NCI-H2029 treated with DMSO at 0.1 percent for 48 hours (cell line): Measurements from ENCODE around the gene PHF2.

ENCODE experiments used
- DNase-seq: peaks from one replicate; lab custom pipeline; 2025; lab: John Stamatoyannopoulos, UW

PHF2 gene

GRCh38 chr9:93630806-93631411, 54.5 kb downstream of the PHF2 start:
- DNase-seq, result no peak

DNA sequence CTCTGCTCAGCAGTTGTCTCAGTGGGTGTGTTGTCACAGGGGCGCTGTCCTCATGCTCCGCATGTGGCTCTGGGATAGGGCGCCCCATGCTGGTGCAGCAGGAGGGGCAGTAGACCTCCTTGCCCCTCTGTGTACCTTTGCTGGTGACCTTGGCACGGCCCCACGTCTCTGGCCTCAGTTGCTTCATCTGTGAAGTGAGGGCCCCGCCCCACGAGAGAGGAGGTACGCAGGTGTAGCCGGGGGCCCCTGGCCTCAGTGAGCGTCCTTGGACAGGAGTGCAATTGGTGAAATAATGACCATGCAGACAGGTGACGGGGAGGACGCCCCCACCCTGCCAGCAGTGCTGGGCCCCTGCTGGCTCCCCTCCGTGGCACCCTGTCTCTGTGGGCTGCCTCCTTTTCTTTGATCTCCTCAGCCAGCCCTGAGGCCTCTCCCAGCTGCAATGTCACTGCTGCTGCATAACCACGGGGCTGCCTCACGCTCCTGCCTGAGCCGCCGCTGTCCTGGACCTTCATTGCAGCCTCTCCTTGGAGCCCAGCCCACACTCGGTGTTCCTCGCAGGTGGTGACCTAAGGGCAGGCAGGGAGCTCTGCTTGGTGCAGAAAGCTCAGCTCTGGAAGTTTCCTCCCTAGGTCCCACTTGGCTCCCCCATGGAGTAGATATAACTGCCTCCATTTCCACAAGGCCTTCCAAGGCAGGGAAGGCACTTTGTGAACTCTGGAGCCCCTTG, 57.3 kb downstream of the PHF2 start:
- DNase-seq, result no peak

GRCh38 chr9:93634311-93635185, 58.2 kb downstream of the PHF2 start:
- DNase-seq, result no peak

DNA sequence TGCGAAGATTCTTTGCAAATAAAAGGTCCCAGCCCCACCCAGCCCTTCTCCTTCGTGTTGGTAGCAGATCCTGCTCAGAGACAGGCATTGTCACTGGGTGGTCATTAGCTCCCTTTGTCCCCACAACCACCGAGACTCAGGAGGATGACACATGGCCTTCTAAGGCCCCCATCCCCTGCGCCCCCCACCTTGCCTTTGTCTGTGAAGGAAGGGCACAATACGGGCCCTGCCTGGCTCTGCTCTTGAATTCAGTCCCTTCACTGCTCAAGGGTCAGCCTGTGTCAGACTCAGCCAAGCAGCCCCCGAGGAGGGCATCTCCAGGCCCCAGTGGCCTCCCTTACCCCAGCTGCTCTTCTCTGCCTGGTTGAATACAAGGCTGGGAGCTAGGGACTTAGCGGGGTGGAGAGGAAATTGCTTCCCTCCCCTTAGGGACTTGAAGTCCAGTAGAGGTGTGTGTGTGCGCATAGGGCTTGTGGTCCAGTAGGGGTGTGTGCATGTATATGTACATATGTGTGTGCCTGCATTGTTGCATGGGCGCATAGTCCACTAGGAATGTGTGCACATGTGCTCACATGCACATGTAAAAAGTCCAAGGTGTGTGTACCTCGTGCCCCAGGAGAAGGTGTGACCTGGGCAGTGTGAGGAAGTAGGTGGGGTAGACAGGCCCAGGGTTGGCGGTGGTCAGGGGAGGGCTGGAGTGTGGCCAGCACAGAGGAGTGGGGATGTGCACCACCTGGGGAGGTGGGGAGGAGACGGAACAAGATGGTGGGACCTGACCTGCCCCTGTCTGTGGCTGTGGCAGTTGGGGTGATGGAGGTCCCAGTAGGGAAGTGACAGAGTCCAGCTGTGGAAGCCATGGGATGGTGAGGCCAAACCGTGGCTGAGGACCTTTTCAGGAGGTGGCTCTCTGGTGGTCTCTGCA, 59.1 kb downstream of the PHF2 start:
- no peak for DNase-seq

DNA sequence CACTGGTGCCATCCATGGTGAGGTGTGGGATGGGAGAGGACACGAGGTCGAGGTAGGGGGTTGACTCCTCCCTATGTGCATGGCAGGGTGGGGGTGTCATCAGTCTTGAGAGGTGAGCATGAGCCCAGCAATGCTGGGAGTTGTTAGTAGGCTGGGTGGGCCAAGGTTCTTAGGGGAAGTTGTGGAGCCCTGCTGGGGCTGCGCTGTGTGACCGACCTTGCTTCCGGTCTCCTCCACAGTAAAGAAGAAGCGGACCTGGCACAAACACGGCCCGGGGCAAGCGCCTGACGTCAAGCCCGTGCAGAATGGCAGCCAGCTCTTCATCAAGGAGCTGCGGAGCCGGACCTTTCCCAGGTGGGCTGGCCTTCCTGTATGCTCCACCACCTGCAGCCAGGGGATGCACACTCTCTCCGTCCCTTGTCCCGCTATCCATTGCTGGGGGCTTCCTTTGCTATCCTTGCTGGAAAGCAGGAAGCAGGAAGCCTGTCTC, 59.8 kb downstream of the PHF2 start:
- no peak for DNase-seq

DNA sequence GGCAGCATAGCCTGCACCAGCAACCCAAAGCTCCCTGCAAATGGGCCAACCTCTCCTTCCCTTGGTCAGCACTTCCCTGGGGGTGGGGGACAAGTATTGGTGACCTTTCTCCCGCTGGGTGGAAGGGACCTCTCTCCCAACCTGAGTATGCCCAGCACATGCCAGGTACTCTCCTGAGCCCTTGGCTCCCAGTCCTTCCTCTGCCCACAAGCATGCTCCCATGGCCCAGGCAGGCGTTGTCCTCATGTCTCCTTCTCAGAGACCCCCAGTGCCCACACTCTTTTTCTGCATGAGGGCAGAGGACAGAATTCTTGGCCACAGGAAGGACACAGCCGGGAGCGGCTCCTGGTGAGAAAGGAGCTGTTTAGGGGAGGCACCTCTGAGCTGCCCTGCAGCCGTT, 60.3 kb downstream of the PHF2 start:
- DNase-seq, result no peak

DNA sequence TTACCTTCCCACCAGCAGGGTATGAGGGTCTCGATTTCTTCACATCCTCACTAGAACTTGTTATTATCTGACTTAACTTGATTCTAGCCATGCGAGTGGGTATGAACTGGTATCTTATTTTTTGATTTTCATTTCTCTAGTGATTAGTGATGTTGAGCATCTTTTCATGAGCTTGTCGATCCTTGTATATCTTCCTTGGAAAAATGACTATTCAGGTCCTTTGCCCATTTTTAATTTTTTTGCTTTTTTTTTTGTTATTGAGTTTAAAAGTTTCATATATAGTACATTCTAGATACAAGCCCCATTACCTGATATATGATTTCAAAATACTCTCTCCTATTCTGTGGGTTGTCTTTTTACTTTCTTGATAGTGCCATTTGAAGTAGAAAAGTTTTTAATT, 61.5 kb downstream of the PHF2 start:
- DNase-seq, result no peak

DNA sequence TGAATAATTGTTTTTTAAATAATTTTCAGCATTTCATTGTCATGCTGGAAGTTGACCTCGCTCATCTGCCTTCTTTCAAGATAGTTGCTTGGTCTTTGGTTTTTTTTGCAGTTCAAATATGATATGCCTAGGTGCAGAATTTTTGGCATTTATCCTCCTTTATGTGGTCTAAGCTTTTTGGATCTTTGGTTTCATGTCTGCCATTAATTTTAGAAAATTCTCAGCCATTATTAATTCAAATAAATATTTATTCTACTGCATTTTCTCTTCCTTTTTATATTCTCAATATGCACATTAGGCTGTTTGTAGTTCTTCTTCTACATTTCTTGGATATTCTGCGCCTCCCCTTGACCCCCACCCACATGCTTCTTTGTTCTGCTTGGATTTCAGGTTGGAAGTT, 63.6 kb downstream of the PHF2 start:
- DNase-seq, result no peak

GRCh38 chr9:93642961-93643360, 66.6 kb downstream of the PHF2 start:
- DNase-seq, result no peak

GRCh38 chr9:93644397-93645088, 68.2 kb downstream of the PHF2 start:
- DNase-seq, result no peak

- DNase-seq, result no peak
Observed at GRCh38 chr9:93645149-93645889, 68.9 kb downstream of the PHF2 start.

- no peak for DNase-seq
Observed at GRCh38 chr9:93645921-93646639, 69.7 kb downstream of the PHF2 start.

DNA sequence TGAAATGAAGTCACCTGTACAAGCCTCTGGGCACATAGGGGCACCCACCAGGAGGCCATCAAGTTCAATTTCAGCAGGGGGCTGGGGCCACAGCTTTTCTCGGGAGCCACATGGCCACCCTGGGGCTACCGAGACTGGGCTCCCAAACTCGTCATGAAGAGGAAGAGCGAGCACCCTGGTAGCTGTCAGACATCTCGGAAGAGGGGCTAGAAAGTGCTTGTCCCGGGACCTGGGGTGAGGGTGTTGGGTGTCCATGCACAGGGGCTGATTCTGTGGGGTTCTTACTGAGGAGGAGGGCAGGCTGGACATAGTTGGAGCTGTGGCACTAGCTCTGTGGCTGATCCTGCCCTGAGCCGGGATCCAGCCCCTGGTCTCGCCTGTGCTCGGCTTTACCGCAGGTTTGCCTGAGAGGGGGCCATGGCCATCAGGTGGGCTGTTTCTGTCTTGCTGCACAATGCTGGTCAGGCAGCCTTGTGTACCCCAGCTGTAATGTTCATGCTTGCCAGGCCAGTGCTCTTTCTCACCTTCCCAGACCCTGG, 70.3 kb downstream of the PHF2 start:
- DNase-seq, result no peak

DNA sequence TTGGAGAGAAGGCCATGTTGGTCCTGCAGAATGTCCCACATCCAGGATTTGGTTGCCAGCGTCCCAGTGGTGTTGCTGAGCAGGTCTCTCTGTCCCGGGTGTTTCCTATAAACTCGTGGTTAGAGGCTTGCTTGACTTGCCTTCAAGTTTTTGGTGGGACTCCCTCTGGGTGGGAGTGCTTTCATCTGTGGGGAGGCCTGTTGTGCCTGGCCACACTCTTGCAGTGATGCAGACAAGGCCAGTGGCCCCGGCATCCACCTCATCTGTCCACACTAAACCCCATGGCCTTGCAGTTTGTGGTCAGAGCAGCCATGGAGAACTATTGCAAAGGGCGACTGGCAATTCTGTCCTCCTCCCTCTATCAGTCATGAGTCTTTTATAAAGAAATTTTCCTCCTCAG, 71.8 kb downstream of the PHF2 start:
- DNase-seq, result no peak

DNA sequence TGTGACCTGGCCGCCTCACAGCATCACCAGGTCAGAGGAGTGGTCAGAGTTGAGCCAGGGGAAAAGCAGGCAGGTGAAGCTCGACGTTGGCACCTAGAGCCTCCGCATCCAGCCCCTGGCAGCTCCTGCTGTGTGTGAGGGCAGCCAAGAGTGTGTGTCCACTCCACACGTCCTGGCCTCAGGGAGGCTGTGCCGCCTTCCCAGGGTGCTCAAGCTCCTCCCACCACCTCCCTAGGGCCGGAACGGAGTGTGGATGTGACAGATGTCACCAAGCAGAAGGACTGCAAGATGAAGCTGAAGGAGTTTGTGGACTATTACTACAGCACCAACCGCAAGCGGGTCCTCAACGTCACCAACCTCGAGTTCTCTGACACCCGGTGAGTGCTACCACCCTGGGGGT, 72.5 kb downstream of the PHF2 start:
- DNase-seq, result no peak

GRCh38 chr9:93649610-93650261, 73.4 kb downstream of the PHF2 start:
- no peak for DNase-seq

DNA sequence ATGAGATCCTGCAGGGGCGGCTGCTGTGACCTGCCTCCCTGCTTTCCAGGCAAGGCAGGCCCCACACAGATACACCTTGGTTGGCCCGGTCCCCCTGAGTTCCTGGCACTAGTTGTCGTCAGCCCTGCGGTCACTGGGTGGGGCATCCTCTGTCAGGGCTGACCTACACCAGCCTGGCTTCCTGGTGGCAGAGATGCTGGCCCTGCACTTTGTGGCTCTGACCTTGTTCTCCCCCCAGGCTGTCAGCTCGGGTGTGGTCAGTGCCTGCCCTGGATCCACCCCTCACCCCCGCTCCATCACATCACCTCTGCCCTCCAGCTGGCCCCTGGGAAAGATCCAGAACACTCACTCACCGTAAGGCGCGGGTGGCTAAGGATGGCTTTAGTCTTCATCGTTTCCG, 74.1 kb downstream of the PHF2 start:
- no peak for DNase-seq

DNA sequence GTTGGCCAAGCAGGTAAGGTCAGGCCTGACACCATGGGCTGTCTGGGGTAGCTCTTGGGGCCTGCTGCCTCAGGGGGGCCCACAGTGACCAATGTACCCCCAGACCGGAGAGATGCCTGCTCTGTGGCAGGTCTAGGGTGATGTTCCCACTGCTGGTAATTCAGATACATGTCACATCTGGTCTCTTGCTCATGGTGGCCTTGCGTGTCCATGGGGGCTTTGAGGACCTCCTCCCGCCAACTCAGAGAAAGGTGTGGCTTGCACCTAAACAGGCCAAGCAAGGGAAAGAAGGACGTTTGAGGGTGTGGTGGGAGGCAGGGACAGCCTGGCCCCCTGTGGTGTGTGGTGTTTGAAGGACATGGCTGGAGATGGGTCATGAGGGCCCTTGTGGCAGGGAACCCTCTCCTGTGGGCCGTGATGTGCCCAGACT, 75.2 kb downstream of the PHF2 start:
- DNase-seq, result no peak
